Measurements from ENCODE around the gene LRP3. TPM values are rescaled to one million over a fixed set of nuclear protein-coding genes. Genes with fewer than 3 reads are reported as not detected.
"Not testable (repeated sequence)": the region's sequence is repeated elsewhere in the genome, so short reads cannot be mapped to it uniquely, and the experiment has no call there.

Gene LRP3
- total RNA-seq, 2 donors from 2014 or later: not detected

DNA sequence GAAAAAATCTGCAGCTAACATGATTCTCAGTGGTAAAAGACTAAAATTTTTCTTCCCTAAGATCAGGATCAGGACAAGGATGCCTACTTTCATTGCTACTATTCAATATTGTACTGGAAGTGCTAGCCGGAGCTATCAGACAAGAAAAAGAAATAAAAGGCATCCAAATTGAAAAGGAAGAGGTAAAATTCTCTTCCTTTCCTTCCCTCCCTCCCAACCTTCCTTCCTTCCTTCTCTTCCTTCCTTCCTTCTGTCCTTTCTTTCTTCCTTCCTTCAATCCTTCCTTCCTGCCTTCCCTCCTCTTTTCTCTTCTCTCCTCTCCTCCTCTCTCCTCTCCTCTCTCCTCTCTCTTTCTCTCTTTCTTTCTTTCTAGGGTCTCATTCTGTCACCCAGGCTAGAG is 26.7 kb upstream of the LRP3 start:
- no peak overlapping the region for H3K27ac Mint-ChIP-seq
- peaks cover 14 to 18% of the 10 kb centered on the region in 2 donors for H3K4me1 Mint-ChIP-seq (ENCODE audit: low read depth in 2 of 2)
- no peak for DNase-seq (ENCODE audit: low spot score)
- no peaks in the 10 kb centered on the region for H3K27me3 Mint-ChIP-seq
- peaks cover 5% of the 10 kb centered on the region for H3K36me3 Mint-ChIP-seq
- no peak for ATAC-seq
- no peak overlapping the region for H3K4me3 Mint-ChIP-seq
- peaks cover 4% of the 10 kb centered on the region for H3K9me3 Mint-ChIP-seq

- ATAC-seq (no peak), DNase-seq (ENCODE audit: low spot score) (no peak)
- Mint-ChIP-seq H3K27me3 (no peaks in the 10 kb centered on the region), H3K27ac (no peak overlapping the region), H3K9me3 (peaks cover 4% of the 10 kb centered on the region), H3K4me3 (no peak overlapping the region), H3K36me3 (peaks cover 5% of the 10 kb centered on the region), H3K4me1 (ENCODE audit: low read depth in 2 of 2) (peaks cover 17 to 21% of the 10 kb centered on the region in 2 donors)
Observed at GRCh38 chr19:33168528-33168927, 25.6 kb upstream of the LRP3 start.

- H3K4me1 Mint-ChIP-seq (ENCODE audit: low read depth in 2 of 2): peaks cover 25 to 26% of the 10 kb centered on the region in 2 donors
- peaks cover 4% of the 10 kb centered on the region for H3K9me3 Mint-ChIP-seq
- no peak overlapping the region for H3K4me3 Mint-ChIP-seq
- H3K27me3 Mint-ChIP-seq: no peaks in the 10 kb centered on the region
- H3K27ac Mint-ChIP-seq: no peak overlapping the region
- DNase-seq (ENCODE audit: low spot score) (no peak), ATAC-seq (no peak)
- peaks cover 5% of the 10 kb centered on the region for H3K36me3 Mint-ChIP-seq
Observed at GRCh38 chr19:33171222-33171795, 22.8 kb upstream of the LRP3 start.

GRCh38 chr19:33171916-33172359 is 22.2 kb upstream of the LRP3 start:
- Mint-ChIP-seq H3K36me3 (peaks cover 5% of the 10 kb centered on the region), H3K4me1 (ENCODE audit: low read depth in 2 of 2) (peaks cover 28 to 30% of the 10 kb centered on the region in 2 donors), H3K27ac (no peak overlapping the region), H3K4me3 (no peak overlapping the region), H3K9me3 (peaks cover 4% of the 10 kb centered on the region), H3K27me3 (no peaks in the 10 kb centered on the region)
- ATAC-seq: no peak
- DNase-seq (ENCODE audit: low spot score): no peak

DNA sequence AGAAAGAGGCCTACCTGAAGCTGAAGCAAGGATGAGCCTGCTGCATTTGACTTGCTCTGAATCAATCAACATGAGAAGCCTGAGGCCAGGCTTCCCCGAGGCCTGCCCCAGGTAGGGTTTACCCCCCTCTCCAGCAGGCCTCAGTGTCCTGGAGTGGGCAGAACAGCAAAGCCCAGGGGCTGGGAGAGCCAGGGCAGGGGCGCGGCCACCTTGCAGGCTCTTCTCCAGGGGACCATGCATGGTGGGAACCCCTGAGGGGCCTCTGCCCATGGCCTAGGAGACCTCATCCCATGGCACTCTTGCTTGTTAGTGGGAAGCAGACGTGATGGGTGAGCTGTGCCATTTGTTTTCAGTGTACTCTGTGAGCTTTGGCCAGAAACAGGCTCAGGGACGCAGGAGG is 19.9 kb upstream of the LRP3 start:
- no peaks in the 10 kb centered on the region for H3K36me3 Mint-ChIP-seq
- H3K27ac Mint-ChIP-seq: no peak overlapping the region
- H3K27me3 Mint-ChIP-seq: no peaks in the 10 kb centered on the region
- H3K4me3 Mint-ChIP-seq: no peak overlapping the region
- DNase-seq (ENCODE audit: low spot score) (no peak), ATAC-seq (no peak)
- H3K4me1 Mint-ChIP-seq (ENCODE audit: low read depth in 2 of 2): peaks cover 37 to 42% of the 10 kb centered on the region in 2 donors
- H3K9me3 Mint-ChIP-seq: no peaks in the 10 kb centered on the region

DNA sequence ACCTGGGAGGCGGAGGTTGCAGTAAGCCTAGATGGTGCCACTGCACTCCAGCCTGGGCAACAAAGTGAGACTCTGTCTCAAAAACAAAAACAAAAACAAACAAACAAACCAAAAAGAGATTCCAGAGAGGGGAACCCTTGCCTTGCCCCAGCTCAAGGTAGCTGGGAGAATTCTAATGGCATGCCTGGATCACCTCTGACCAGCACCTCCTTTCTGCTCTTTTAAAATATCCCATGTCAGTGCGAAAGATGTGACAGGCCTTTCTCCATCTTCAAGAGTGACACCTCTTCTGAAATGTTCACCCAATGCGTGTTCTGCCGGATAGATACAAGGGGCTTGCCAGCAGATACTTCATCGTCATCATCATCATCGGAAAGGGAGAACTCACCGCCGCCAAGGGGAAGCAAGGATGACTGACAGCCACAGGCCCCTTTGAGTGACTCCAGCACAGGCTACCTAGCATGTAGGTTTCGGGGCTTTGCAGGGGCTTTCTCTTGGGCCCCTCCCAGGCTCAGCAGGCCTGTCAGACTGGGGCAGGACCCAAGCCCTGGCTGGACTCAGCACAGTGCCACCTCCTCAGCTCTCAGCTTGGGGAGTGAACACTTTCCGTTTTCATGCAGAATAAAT is 18.9 kb upstream of the LRP3 start:
- no peaks in the 10 kb centered on the region for H3K36me3 Mint-ChIP-seq
- DNase-seq (ENCODE audit: low spot score) (no peak), ATAC-seq (no peak)
- peak overlapping the region; percentile 81 for H3K4me3 Mint-ChIP-seq
- H3K27me3 Mint-ChIP-seq: no peaks in the 10 kb centered on the region
- peaks cover 35 to 44% of the 10 kb centered on the region in 2 donors for H3K4me1 Mint-ChIP-seq (ENCODE audit: low read depth in 2 of 2)
- no peaks in the 10 kb centered on the region for H3K9me3 Mint-ChIP-seq
- H3K27ac Mint-ChIP-seq: peak overlapping the region; percentile 91 to 100

DNA sequence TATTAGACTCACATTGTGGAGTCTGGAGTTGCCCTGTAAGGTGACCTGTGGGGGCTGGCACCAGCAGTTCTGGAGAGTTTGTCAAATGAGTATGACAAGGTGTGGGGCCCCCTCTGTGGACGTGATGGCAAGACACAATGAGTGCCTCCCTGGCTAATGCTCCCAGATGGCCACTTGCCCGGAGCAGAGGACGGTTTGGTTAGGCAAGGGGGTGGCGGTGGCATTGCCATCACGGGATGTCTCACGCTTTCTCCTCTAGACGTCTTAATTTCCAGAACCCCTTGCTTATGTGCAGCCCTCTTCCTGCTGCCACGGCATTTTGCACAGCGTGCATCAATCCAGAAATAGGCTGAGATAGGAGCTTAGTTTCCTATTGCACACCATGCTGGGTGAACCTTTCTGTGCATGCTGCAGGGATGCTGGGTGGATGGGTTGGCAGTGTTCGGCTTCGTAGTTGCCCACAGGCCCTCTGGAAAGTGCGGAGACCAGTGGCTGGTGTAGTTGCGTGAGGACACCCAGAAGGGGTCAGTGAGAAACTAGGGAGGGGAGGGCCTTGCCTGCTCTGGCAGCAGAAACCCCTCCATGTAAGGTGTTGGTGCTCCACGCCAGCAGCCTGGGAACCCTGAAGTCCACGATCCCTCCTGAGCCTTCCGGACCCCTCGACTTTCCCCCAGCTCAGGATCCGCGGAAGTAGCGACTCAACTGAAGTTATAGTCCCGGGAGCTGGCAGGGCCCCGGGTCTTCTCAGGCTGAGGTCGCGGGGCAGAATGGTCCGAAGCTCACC is 18.1 kb upstream of the LRP3 start:
- no peak for ATAC-seq
- no peak for DNase-seq (ENCODE audit: low spot score)
- peak overlapping the region; percentile 91 to 100 for H3K27ac Mint-ChIP-seq
- H3K36me3 Mint-ChIP-seq: no peaks in the 10 kb centered on the region
- H3K27me3 Mint-ChIP-seq: no peaks in the 10 kb centered on the region
- no peaks in the 10 kb centered on the region for H3K9me3 Mint-ChIP-seq
- H3K4me1 Mint-ChIP-seq (ENCODE audit: low read depth in 2 of 2): peaks cover 35 to 44% of the 10 kb centered on the region in 2 donors
- peak overlapping the region; percentile 81 for H3K4me3 Mint-ChIP-seq

DNA sequence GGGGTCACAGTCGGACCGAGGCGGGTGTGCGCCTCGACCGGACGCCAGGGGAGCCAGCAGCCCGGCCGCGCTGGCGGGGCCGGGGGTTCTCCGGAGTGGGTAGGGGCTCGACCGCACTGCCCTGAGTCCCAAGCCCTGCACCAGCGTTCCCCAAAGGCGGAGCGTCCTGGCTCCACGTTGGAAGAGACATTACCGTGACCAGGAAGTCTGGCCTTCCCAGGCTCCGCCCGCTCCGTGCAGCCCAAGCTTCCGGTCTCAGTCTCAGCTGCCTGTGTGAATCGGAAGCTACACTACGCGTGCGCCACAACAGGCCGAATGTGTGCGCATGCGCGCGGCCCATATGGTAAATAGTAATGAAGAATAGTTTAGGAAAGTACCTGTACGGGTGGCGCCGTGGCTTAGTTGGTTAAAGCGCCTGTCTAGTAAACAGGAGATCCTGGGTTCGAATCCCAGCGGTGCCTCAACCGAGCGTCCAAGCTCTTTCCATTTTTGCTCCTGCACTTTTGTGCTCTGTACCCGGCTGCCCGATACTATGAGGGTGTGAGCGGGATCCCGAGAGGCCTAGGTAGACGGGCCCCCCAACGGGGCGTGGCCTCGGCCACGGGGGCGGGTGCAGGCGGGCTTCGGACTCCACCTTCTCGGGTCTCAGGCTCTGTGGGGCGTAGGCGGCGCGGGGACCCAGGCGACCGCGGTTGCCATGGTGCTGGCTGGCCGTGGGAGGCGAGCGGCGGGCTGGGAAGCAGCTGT is 17.3 kb upstream of the LRP3 start:
- DNase-seq (ENCODE audit: low spot score) (peak; percentile 99), ATAC-seq (peak; percentile 95)
- Mint-ChIP-seq H3K4me1 (ENCODE audit: low read depth in 2 of 2) (peaks cover 35 to 44% of the 10 kb centered on the region in 2 donors), H3K9me3 (no peaks in the 10 kb centered on the region), H3K27me3 (no peaks in the 10 kb centered on the region), H3K27ac (peak overlapping the region; percentile 91 to 100), H3K4me3 (peak overlapping the region; percentile 81), H3K36me3 (no peaks in the 10 kb centered on the region)

DNA sequence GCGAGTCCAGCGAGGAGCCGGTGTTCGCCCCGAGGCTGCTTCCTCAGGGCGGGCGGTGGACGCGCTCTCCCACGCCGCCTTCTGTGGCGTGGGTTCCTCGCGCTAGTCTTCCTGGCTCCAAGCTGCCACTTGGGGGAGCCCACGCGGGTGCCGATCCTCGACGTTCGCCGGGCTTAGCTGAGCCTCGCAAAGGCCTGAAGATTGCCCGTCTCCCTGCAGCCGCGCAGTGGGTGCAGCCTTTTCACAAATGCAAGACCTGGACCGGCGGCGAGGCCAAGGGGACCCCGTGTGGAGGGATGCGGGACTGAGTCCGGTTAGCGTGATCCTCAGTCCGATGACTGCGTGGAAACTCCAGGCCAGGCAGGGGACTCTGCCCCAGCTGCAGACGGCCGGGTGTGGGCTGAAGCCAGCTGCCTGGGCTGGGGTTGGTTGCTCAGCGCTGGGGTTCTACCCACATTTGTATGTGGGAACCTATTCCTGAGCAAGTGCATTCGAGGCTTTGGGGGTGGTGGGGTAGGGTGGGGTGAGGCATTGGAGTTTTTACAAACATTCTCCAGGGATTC is 16.6 kb upstream of the LRP3 start:
- Mint-ChIP-seq H3K27me3 (no peaks in the 10 kb centered on the region), H3K4me3 (peak overlapping the region; percentile 81), H3K4me1 (ENCODE audit: low read depth in 2 of 2) (peaks cover 29 to 39% of the 10 kb centered on the region in 2 donors), H3K27ac (peak overlapping the region; percentile 91 to 100), H3K9me3 (no peaks in the 10 kb centered on the region), H3K36me3 (no peaks in the 10 kb centered on the region)
- no peak for DNase-seq (ENCODE audit: low spot score)
- no peak for ATAC-seq

GRCh38 chr19:33186431-33187182 is 7.5 kb upstream of the LRP3 start:
- H3K27ac Mint-ChIP-seq: peak overlapping the region in 1 of 2 donors; percentile 50

DNA sequence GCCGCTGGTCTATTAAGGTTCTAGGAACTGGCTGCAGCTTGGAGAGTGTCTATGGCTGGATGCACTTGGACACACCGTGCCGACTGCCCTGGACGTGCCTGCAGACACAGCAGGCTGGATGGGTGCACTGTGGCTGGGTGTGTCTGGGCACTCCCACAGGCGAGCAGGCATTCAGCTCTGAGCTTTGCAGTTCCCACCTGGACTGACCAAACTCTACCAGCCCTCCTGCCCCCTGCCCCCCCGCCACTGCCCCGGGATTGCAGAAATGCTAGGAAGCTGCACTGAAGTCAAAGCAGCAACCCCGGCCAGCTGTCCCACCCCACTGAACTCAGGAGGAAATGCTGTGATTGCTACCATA is 7.0 kb upstream of the LRP3 start:
- H3K27ac Mint-ChIP-seq: no peak overlapping the region
- no peaks in the 10 kb centered on the region for H3K36me3 Mint-ChIP-seq
- peaks cover 7 to 12% of the 10 kb centered on the region in 2 donors for H3K4me1 Mint-ChIP-seq (ENCODE audit: low read depth in 2 of 2)
- DNase-seq (ENCODE audit: low spot score): no peak
- peaks cover 13 to 18% of the 10 kb centered on the region in 2 donors for H3K27me3 Mint-ChIP-seq
- H3K9me3 Mint-ChIP-seq: no peaks in the 10 kb centered on the region
- ATAC-seq: no peak
- no peak overlapping the region for H3K4me3 Mint-ChIP-seq

More at GRCh38 chr19:33186431-33187182, 7.5 kb upstream of the LRP3 start:
- Mint-ChIP-seq H3K4me1 (ENCODE audit: low read depth in 2 of 2) (peaks cover 7 to 12% of the 10 kb centered on the region in 2 donors), H3K9me3 (no peaks in the 10 kb centered on the region), H3K4me3 (no peak overlapping the region), H3K36me3 (no peaks in the 10 kb centered on the region), H3K27me3 (peaks cover 8 to 13% of the 10 kb centered on the region in 2 donors)
- no peak for DNase-seq (ENCODE audit: low spot score)
- ATAC-seq: peak; percentile 56 to 78

DNA sequence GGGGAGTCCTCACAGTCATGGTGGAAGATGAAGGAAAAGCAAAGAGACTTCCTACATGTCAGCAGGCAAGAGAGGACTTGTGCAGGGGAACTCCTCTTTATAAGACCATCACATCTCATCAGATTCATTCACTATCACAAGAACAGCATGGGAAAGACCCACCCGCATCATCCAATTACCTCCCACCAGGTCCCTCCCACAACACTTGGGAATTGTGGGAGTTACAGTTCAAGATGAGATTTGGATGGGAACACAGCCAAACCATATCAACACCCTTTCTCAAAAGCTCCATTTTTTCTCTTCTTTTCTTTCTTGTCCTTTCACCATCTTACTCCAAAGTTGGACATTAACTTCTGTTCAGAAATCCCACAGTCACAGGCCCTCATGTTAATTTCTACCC is 4.7 kb upstream of the LRP3 start:
- Mint-ChIP-seq H3K4me1 (ENCODE audit: low read depth in 2 of 2) (peaks cover 7 to 12% of the 10 kb centered on the region in 2 donors), H3K9me3 (no peaks in the 10 kb centered on the region), H3K27me3 (peaks cover 24 to 33% of the 10 kb centered on the region in 2 donors), H3K36me3 (no peaks in the 10 kb centered on the region), H3K4me3 (no peak overlapping the region), H3K27ac (no peak overlapping the region)
- ATAC-seq (no peak), DNase-seq (ENCODE audit: low spot score) (no peak)

GRCh38 chr19:33191092-33191491 is 3.0 kb upstream of the LRP3 start:
- not testable (repeated sequence) for DNase-seq (ENCODE audit: low spot score); H3K9me3 Mint-ChIP-seq; H3K4me1 Mint-ChIP-seq (ENCODE audit: low read depth in 2 of 2); ATAC-seq; H3K36me3 Mint-ChIP-seq; H3K27ac Mint-ChIP-seq; H3K4me3 Mint-ChIP-seq
- peaks cover 24 to 33% of the 10 kb centered on the region in 2 donors for H3K27me3 Mint-ChIP-seq

Measured in natural killer cell treated with Interleukin-12 subunit alpha and Interleukin-12 subunit beta and Interleukin-15 and Interleukin-18, amount 100 ng/mL, for 72 hours (primary cell).